ENCODE measurements around the gene ST6GALNAC3. TPM values are rescaled to one million over a fixed set of nuclear protein-coding genes. Genes with fewer than 3 reads are reported as not detected.
"Not testable (repeated sequence)": the region's sequence is repeated elsewhere in the genome, so short reads cannot be mapped to it uniquely, and the experiment has no call there.

The ST6GALNAC3 gene
- total RNA-seq, 1 donor from 2014 or later: 25.8 TPM

- DNase-seq (ENCODE audit: low spot score): no peak
These were observed 548.4 kb downstream of the ST6GALNAC3 start for GRCh38 chr1:76622774-76623528.

- no peak for DNase-seq (ENCODE audit: low spot score)
These were observed 551.5 kb downstream of the ST6GALNAC3 start for GRCh38 chr1:76625886-76626678.

DNA sequence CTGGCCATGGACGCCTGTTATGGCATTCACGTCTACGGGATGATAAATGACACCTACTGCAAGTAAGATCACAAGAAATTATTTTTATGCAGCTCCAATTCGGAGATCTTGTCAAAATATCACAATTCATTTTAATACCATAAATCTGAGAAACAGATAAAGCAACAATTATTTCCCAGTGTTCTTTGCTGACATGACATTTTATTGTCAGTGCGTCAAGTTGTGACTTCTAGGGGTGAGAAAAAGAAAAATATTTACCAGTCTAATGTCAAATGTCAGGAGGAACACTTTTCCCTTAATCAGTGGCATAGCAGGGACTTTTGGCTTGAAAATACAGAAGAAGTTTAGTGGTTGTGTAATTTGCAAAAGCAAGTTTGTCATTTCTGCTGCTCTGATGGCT is 553.0 kb downstream of the ST6GALNAC3 start:
- no peak for DNase-seq (ENCODE audit: low spot score)

- DNase-seq (ENCODE audit: low spot score): no peak
These were observed 553.4 kb downstream of the ST6GALNAC3 start for GRCh38 chr1:76627901-76628300.

DNA sequence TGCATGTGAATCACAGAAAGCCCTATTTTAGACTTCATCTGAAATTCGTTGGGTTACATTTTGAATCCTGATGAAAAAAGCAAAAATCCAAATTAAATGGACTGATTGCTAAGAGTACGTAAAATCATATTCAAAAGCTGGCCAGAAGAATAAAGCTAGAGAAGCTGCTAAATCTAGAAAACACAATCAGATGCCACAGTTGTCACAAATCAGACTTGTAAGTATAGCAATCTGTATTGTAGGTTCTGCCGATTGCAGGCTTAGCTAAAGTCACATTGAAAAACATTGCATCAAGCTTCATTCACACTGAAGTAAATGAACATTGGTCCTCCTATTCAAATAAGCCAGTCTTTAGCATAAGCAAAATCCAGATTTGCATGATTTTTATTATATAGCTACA is 557.6 kb downstream of the ST6GALNAC3 start:
- no peak for DNase-seq (ENCODE audit: low spot score)

GRCh38 chr1:76635784-76636183 is 561.2 kb downstream of the ST6GALNAC3 start:
- no peak for DNase-seq (ENCODE audit: low spot score)

DNA sequence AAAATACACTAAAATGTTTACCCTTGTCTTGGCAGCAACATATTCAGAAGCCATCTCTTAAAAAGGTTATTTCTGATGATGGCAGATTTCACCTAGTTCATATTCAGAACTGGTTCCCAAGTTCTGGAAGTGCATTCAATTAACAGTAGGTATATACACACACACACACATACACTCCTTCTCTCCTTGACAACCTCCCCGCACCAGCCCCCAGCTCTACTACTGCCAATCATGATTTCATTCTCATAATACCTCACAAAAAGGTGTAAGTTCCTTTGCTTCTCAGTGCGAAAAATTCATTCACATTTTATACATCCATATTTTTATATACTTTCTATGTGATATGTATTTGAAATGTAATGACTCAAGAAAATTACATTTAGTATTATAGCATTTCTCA is 564.6 kb downstream of the ST6GALNAC3 start:
- DNase-seq (ENCODE audit: low spot score): no peak

DNA sequence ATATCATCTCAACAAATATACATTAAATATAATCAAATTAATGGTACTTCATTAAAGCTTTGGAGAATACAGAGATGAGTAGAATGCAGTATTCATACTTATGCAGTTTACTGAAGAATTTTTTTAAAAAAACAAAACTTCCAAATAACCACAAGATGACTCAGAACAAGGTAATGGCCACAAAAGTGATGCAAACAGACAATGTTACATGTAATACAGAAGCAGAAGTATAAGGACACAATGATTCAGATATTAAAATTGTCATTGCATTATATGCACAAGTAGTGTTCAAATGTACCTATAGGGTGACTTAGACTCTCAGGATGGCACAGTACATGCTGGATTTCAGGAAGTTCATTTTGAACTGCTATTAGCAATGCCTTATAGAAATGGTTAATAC is 565.5 kb downstream of the ST6GALNAC3 start:
- DNase-seq (ENCODE audit: low spot score): no peak

- DNase-seq (ENCODE audit: low spot score): no peak
These were observed 566.2 kb downstream of the ST6GALNAC3 start for GRCh38 chr1:76640723-76641122.

- DNase-seq (ENCODE audit: low spot score): no peak
These were observed 569.6 kb downstream of the ST6GALNAC3 start for GRCh38 chr1:76644139-76644538.

DNA sequence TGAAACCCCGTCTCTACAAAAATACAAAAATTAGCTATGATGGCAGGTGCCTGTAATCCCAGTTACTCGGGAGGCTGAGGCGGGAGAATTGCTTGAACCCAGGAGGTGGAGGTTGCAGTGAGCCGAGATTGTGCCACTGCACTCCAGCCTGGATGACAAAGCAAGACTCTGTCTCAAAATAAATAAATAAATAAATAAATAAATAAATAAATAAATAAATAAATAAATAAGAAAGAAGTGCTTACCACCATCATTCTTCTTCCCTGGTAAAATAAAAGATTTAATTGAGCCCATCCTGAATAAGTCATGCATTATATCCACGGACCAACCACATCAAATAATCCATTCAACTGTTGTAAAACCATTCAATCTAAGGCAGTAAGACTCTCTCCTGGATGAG is 578.3 kb downstream of the ST6GALNAC3 start:
- DNase-seq (ENCODE audit: low spot score): not testable (repeated sequence)

GRCh38 chr1:76657623-76658022 is 583.1 kb downstream of the ST6GALNAC3 start:
- no peak for DNase-seq (ENCODE audit: low spot score)

DNA sequence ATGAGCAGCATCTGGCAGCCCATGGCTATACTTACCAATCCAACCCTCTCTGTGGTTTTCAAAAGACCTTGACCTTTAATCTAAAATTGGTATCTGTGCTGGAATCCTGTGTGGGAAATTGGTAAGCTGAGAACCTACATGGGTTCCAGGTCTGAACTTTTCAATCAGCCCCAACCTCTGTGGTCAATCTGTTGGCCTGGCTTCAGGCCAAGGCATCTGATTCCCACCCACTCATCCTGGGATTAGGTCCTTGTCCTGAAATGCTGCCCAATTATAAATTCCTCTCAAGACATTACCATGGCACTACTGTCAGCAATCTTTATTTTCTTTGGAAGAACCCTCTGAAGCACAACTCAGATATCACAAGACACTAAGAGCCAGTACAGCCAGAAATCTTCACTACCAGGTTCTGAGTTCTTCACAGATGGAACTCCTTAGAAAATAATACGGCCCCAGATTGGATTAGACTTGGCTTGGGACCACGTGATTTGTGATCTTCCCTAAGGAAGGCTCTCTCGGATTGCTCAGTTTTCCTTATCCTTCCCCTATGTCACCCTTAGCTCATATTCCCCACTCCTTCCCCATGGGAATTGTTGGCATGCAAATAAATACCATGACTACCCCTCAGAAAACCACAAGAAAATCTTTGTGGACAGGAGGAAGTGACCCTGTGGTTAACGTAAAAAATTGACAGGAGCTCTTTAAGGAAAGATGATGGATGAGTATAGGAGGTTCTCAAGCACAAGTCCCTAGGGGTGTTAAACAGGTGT is 584.8 kb downstream of the ST6GALNAC3 start:
- DNase-seq (ENCODE audit: low spot score): no peak

GRCh38 chr1:76661531-76661930 is 587.0 kb downstream of the ST6GALNAC3 start:
- no peak for DNase-seq (ENCODE audit: low spot score)

DNA sequence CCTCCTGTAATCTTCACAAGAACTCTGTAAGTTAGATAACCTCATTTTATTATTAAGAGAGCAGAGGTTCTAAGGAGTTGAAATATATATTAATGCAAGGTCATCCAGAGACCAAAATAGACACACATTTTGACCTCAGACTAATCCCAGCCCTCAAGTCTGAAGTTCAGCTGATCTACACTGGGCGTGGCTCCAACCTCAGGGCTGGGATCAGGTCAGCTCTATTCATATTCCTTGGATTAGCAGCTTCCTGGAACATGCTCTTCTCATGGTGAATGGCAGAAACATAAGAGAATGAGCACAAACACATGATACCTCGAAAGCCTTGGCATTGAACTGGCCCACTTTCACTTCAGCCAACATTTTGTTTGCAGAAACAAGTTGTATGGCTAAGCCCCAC is 592.0 kb downstream of the ST6GALNAC3 start:
- no peak for DNase-seq (ENCODE audit: low spot score)

- no peak for DNase-seq (ENCODE audit: low spot score)
These were observed 593.5 kb downstream of the ST6GALNAC3 start for GRCh38 chr1:76668046-76668445.

DNA sequence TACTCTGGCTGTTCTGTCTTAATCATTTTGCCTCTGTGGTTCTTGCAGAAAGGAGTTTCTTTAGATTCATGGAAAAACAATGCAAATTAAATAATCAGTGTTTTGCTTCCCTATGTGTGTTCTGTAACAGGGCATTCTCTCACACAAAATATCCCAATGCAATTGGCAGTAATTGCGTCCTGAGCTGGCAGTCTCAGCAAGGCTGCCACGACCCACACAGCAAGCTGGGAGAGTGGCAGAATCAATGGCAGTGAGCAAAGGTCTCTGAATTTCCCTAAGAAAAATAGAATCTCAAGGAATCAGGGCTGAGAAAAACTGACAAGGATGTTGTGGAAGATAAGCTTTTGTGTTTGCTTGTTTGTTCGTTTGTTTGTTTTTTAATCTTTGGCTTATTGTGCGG is 594.6 kb downstream of the ST6GALNAC3 start:
- no peak for DNase-seq (ENCODE audit: low spot score)

DNA sequence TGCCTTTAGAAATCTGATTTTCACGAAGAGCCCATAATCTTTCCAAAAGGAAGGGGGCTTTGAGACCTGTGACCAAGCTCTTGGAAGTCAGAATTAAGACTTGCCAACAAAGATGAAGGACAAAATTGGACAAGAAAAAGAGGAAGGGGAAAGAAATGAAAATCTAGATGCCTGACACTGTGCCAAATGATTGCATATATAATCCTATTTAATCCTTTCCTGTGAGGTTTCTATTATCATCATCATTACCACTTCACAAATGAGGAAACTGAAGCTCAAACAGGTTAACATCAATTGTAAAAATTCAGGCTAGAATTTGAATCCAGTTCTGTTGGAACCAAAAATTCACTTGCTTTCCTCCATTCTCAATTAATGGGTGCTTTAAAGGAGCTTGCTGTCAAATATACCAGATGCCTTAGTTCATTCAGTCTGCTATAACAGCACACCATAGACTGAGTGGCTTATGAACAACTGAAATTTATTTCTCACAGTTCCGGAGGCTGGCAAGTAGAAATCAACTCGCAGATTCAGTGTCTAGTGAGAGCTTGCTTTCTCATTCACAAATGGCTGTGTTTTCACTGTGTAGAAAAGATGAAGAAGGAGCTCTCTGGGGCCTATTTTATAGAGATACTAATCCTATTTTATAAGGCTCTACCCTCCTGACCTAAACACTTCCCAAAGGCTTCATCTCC is 595.2 kb downstream of the ST6GALNAC3 start:
- DNase-seq (ENCODE audit: low spot score): no peak

DNA sequence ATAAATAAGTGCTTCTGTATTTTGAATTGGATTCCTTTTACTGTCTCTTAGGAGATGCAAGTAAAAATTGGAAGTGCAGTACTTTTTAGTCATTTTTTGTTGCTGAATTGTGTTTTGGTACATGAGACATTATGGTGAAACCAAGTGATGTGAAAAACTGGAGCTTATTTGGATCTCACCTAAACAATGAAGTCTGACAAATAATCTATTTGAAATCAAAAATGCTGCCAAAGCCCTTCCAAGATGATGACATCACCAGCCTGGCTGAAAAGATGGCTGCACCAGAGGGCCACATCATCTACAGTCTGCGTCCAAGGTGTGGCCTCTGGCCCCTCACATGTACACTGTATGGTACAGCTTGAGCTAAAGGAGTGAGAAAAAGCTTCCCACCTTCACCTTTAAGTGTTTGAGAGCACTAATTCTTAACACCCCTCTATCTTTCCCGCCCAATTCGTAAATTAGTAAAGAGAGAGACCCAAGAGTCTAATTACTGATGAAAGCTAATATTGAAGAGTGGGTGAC is 600.2 kb downstream of the ST6GALNAC3 start:
- DNase-seq (ENCODE audit: low spot score): no peak

DNA sequence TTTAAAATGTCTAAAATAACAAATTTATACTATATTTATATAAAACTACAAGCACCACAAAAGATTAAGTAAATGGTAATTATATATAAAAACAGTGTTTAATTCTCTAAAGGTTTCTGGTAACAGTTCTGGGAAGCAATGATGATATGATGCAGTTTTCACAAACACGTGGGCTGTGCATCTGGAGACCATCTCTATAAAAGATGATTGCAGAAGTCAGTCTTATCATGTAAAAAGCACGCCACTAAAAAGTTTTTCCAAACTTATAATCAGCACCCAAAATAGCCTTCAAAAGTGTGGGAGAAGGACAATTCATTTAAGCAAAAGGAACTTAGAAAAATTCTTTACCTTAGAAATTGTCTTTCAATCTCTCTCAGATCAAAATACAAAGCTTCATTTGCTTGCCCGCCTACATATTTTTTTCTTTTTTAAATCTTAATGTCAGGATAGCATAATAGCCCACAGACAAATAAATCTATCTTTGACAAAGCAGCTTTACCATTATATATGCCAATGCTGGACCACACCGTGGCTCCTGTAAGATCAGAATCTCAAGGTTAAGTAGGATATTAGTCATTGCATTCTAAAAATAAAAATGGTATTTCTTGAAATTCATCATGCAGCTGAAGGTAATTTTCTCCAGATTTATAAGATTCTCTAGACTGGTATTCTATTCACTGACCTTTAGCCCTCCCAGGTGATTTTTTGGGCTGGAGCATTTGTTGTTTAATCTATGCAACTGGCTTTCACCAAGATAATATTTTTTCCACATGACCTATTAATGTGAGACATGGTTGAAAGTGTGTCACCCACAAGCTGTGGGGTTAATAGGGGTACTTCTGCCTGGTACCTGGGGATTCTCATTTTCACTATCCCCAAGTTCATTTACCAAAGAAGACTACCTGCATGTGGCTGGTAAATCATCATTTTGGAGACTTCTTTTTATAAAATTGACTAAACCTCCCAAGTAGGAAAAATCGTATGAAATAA is 603.2 kb downstream of the ST6GALNAC3 start:
- no peak for DNase-seq (ENCODE audit: low spot score)

Data from mesenteric fat pad (tissue), 1 donor.